LNCAP (cell line): Measurements from ENCODE around the gene AGBL1.
A peak's percentile ranks its signal among the peaks of the same experiment; 100 is the strongest.

Experiments used
- CTCF ChIP-seq: fragments of 450-650 bp; IDR thresholded peaks from 2 replicates; pipeline ENCODE4 v1.5.1; 2017; ENCODE audit warnings: mild to moderate bottlenecking

Gene AGBL1

GRCh38 chr15:86121568-86122225 lies 42.0 kb downstream of the AGBL1 start:
- TF ChIP-seq CTCF: no peak

GRCh38 chr15:86125775-86126174 lies 46.1 kb downstream of the AGBL1 start:
- TF ChIP-seq CTCF: no peak

- no peak for TF ChIP-seq CTCF
Measured at GRCh38 chr15:86127547-86127946, 47.9 kb downstream of the AGBL1 start.

- TF ChIP-seq CTCF: no peak
Measured at GRCh38 chr15:86135041-86135440, 55.4 kb downstream of the AGBL1 start.

- TF ChIP-seq CTCF: no peak
Measured at GRCh38 chr15:86136861-86137260, 57.2 kb downstream of the AGBL1 start.

- no peak for TF ChIP-seq CTCF
Measured at GRCh38 chr15:86138798-86139197, 59.1 kb downstream of the AGBL1 start.

- TF ChIP-seq CTCF: peak; percentile 58
Measured at GRCh38 chr15:86139828-86140227, 60.2 kb downstream of the AGBL1 start.

- no peak for TF ChIP-seq CTCF
Measured at GRCh38 chr15:86154705-86155104, 75.0 kb downstream of the AGBL1 start.
